ENCODE results near the gene GDPD4. TPM values are rescaled to one million over a fixed set of nuclear protein-coding genes. Genes with fewer than 3 reads are reported as not detected.
A peak's percentile ranks its signal among the peaks of the same experiment; 100 is the strongest.

GDPD4 gene
- total RNA-seq, 1 experiment from 2014 or later = not detected

- no peaks in the 10 kb centered on the region for H3K27me3 ChIP-seq
- no peaks in the 10 kb centered on the region for H3K4me1 ChIP-seq
- DNase-seq = no peak
- 0 out of 2 replicates have a peak, but pooled peaks cover 2% of the 10 kb centered on the region for H3K9me3 ChIP-seq (replicated peaks)
- no peak overlapping the region for H3K4me3 ChIP-seq
- H3K27ac ChIP-seq = no peak overlapping the region
- no peaks in the 10 kb centered on the region for H3K36me3 ChIP-seq
These were observed 22.6 kb downstream of the GDPD4 start for GRCh38 chr11:77278595-77279506.

- H3K36me3 ChIP-seq = no peaks in the 10 kb centered on the region
- no peaks in the 10 kb centered on the region for H3K4me1 ChIP-seq
- 0 out of 2 replicates have a peak, but pooled peaks cover 2% of the 10 kb centered on the region for H3K9me3 ChIP-seq (replicated peaks)
- no peak overlapping the region for H3K27ac ChIP-seq
- H3K27me3 ChIP-seq = no peaks in the 10 kb centered on the region
- H3K4me3 ChIP-seq = no peak overlapping the region
- no peak for DNase-seq
These were observed 25.2 kb downstream of the GDPD4 start for GRCh38 chr11:77276271-77276670.

DNA sequence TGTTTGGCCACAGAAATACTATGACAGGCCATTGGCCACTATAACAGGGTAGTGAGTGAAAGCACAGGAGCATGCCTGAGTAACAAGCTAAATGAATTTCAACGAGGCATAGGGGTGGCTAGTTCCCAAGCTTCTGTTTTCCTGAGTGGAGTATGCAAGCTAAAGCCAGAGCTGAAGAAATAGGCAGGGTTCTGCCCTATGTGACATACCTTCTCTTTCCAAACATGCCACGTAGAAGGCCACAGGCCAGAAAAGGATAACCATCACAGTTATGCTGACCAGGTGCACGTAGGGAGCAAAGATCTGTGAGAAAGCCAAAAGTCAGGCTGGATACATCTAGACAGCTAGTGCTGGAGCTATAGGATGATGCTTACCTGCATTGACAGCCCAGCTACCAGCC lies 30.6 kb downstream of the GDPD4 start:
- no peaks in the 10 kb centered on the region for H3K36me3 ChIP-seq
- no peaks in the 10 kb centered on the region for H3K9me3 ChIP-seq (replicated peaks)
- no peak for DNase-seq
- no peak overlapping the region for H3K4me3 ChIP-seq
- H3K27me3 ChIP-seq = no peaks in the 10 kb centered on the region
- no peak overlapping the region for H3K27ac ChIP-seq
- no peaks in the 10 kb centered on the region for H3K4me1 ChIP-seq

GRCh38 chr11:77269484-77270123 lies 31.9 kb downstream of the GDPD4 start:
- Histone ChIP-seq H3K36me3 (no peaks in the 10 kb centered on the region), H3K27me3 (no peaks in the 10 kb centered on the region), H3K27ac (no peak overlapping the region), H3K4me3 (no peak overlapping the region), H3K9me3 (replicated peaks) (no peaks in the 10 kb centered on the region), H3K4me1 (no peaks in the 10 kb centered on the region)
- no peak for DNase-seq

GRCh38 chr11:77267962-77268361 lies 33.5 kb downstream of the GDPD4 start:
- no peaks in the 10 kb centered on the region for H3K4me1 ChIP-seq
- H3K27ac ChIP-seq = no peak overlapping the region
- no peaks in the 10 kb centered on the region for H3K27me3 ChIP-seq
- no peaks in the 10 kb centered on the region for H3K36me3 ChIP-seq
- DNase-seq = no peak
- no peaks in the 10 kb centered on the region for H3K9me3 ChIP-seq (replicated peaks)
- H3K4me3 ChIP-seq = no peak overlapping the region

GRCh38 chr11:77266766-77267165 lies 34.7 kb downstream of the GDPD4 start:
- Histone ChIP-seq H3K9me3 (replicated peaks) (no peaks in the 10 kb centered on the region), H3K36me3 (no peaks in the 10 kb centered on the region), H3K4me1 (no peaks in the 10 kb centered on the region), H3K4me3 (no peak overlapping the region), H3K27me3 (no peaks in the 10 kb centered on the region), H3K27ac (no peak overlapping the region)
- no peak for DNase-seq

DNA sequence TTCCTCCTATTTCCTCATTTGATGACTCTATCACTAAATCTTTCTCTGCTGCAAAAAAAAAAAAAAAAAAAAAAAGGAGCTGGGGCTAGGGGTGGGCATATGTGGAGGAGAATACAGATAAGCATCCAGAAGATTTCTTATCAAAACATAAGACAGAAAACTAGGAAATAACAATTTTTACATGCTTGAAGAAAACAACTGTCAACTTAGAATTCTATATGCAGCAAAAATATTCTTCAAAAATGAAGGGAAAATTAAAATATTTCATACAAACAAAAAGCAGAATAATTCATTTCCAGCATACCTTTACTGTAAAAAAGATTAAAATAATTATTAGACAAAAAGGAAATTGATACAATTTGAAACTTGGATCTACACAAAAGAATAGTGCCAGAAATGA lies 38.7 kb downstream of the GDPD4 start:
- DNase-seq = no peak
- Histone ChIP-seq H3K4me3 (no peak overlapping the region), H3K27me3 (no peaks in the 10 kb centered on the region), H3K27ac (no peak overlapping the region), H3K9me3 (replicated peaks) (no peaks in the 10 kb centered on the region), H3K36me3 (no peaks in the 10 kb centered on the region), H3K4me1 (no peaks in the 10 kb centered on the region)

- no peak overlapping the region for H3K4me3 ChIP-seq
- H3K36me3 ChIP-seq = no peaks in the 10 kb centered on the region
- H3K27ac ChIP-seq = no peak overlapping the region
- H3K27me3 ChIP-seq = no peaks in the 10 kb centered on the region
- H3K9me3 ChIP-seq (replicated peaks) = no peaks in the 10 kb centered on the region
- no peak for DNase-seq
- no peaks in the 10 kb centered on the region for H3K4me1 ChIP-seq
These were observed 41.8 kb downstream of the GDPD4 start for GRCh38 chr11:77259641-77260040.

DNA sequence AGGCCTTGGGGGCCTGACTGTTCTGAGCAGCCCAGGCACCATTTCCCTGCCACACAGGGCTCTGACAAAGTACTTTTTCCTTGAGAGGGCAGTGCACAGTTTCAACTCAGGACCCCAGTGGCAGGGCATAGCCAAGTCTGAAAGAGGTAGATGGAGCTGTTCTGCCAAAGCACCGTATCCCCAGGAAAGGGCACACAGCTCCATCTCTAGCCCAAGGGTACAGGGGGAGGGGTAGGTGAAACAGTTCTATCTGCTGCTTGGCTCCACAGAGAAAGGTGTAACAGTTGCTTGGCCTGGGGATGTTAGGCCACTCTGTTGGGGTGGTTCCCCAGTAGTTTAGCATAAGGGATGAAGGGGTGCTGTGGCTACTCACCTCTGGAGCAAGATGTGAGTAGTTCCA lies 47.8 kb downstream of the GDPD4 start:
- Histone ChIP-seq H3K36me3 (no peaks in the 10 kb centered on the region), H3K9me3 (replicated peaks) (no peaks in the 10 kb centered on the region), H3K4me3 (no peak overlapping the region), H3K27me3 (no peaks in the 10 kb centered on the region), H3K4me1 (no peaks in the 10 kb centered on the region), H3K27ac (no peak overlapping the region)
- no peak for DNase-seq

DNA sequence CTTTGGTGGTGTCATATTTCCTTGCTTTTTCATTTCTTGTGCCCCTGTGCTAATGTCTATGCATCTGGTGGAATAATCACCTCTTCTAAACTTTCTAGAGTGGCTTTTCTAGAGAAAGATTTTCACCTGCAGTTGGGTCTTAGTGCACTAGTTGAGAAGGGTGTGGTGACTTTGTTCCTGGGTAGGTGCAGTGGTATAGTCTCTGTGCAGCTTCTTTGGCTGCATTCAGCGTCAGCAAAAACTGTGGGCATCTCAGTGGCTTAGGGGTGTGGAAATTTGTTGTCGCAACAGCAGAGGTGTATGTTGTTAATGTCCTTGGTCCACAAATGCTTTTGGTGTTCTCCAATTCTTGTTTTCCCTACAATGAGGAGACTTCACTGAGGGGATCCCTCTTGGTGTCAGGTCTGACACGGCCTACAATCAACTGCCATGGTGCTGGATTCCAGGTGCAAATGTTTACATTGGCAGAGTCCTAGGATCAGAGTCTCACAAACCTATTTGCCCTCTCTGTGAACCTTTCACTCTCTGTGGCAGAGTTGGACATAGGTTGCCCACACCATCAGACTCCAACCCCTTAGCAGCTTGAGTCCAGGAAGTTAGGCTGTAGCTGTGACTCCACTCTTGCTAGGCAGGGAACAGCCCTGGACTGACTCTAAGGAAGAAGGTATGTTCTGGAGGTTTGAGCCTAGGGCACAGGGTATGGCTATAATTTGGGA lies 48.8 kb downstream of the GDPD4 start:
- DNase-seq = no peak
- Histone ChIP-seq H3K4me3 (no peak overlapping the region), H3K27ac (no peak overlapping the region), H3K4me1 (no peaks in the 10 kb centered on the region), H3K9me3 (replicated peaks) (no peaks in the 10 kb centered on the region), H3K27me3 (no peaks in the 10 kb centered on the region), H3K36me3 (no peaks in the 10 kb centered on the region)

DNA sequence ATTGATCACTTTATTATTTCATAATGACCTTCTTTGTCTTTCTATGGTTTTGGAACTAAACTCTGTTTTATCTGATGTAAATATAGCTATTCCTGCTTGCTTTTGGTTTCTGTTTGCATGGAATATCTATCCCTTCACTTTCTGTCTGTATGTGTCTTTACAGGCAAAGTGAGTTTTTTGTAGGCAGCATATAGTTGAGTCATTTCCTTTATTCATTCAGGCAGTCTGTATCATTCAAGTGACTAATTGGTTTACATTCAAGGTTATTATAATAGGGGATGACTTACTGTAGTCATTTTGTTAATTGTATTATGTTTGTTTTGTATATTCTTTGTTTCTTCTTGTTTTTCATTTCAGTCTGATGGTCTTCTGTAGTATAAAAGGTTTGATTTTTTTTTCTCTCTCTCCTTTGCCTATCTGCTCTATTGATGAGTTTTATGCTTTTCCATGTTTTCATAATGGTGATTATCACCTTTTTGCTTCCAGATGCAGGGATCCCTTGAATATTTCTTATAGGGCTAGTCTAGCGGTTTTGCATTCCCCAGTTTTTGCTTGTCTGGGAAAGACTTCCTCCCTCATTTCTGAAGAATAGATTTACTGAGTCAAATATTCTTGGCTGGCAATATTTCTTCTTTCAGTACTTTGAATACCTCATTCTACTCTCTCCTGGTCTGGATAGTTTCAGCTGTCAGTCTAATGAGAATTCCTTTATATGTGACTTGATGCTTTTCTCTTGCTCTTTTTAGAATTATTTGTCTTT lies 50.4 kb downstream of the GDPD4 start:
- Histone ChIP-seq H3K9me3 (replicated peaks) (no peaks in the 10 kb centered on the region), H3K4me3 (no peak overlapping the region), H3K36me3 (no peaks in the 10 kb centered on the region), H3K27ac (no peak overlapping the region), H3K4me1 (no peaks in the 10 kb centered on the region), H3K27me3 (no peaks in the 10 kb centered on the region)
- no peak for DNase-seq

- Histone ChIP-seq H3K27ac (no peak overlapping the region), H3K4me1 (peaks cover 3% of the 10 kb centered on the region), H3K4me3 (no peak overlapping the region), H3K27me3 (no peaks in the 10 kb centered on the region), H3K9me3 (replicated peaks) (no peaks in the 10 kb centered on the region; the same call in 1 of the 2 replicates), H3K36me3 (no peaks in the 10 kb centered on the region)
- peak in 1 of 2 experiments; percentile 26 for DNase-seq
These were observed 52.1 kb downstream of the GDPD4 start for GRCh38 chr11:77249427-77249826.

GRCh38 chr11:77244277-77245027 lies 57.0 kb downstream of the GDPD4 start:
- Histone ChIP-seq H3K4me1 (peaks cover 6% of the 10 kb centered on the region), H3K9me3 (replicated peaks) (no peaks in the 10 kb centered on the region; the same call in 1 of the 2 replicates), H3K27me3 (no peaks in the 10 kb centered on the region), H3K4me3 (no peak overlapping the region), H3K36me3 (no peaks in the 10 kb centered on the region), H3K27ac (peak overlapping the region; percentile 21; the same call in 1 of the 2 replicates)
- DNase-seq = peak in 1 of 2 experiments; percentile 4

DNA sequence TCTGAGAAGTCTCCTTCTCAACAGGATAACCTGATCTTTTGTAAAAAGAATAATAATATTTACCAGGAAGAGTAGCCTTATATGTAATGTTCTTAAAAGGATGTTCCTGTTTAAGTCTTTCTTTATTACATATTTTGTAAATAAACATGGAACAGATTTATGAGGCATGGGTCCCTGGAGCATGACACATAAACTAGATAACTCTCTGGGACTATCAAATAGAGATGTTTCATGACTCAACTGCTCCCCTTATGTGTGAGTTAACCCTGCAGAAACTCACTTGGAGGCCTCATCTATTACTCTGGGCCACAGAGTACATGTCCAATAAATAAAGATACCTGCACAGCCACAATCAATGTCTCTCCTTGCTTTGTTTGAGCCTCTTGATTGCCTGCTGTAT lies 64.6 kb downstream of the GDPD4 start:
- no peak for DNase-seq
- Histone ChIP-seq H3K36me3 (no peaks in the 10 kb centered on the region), H3K9me3 (replicated peaks) (no peaks in the 10 kb centered on the region; the same call in 1 of the 2 replicates), H3K27me3 (no peaks in the 10 kb centered on the region), H3K27ac (no peak overlapping the region), H3K4me1 (peaks cover 12% of the 10 kb centered on the region), H3K4me3 (no peak overlapping the region)
